Neural cell (in vitro differentiated cells): ENCODE measurements around the gene UBE2E1. TPM values are rescaled to one million over a fixed set of nuclear protein-coding genes. Genes with fewer than 3 reads are reported as not detected.

Experiments
- H2AFZ ChIP-seq: fragments of 200-600, 300-800 bp; sonication (generic), shearing (Covaris generic); 2 replicates; pipeline ENCODE4 v1.6.0; 2014; ENCODE audit warnings: low read depth, mild to moderate bottlenecking, antibody characterized with exemption, low read length, moderate library complexity
- H3F3A ChIP-seq: fragments of 200-600 bp; shearing (Covaris generic); 2 replicates; pipeline ENCODE4 v1.6.1; 2016; ENCODE audit warnings: mild to moderate bottlenecking, moderate library complexity, mixed read lengths, antibody characterized with exemption, low read length; ENCODE audit not compliant: insufficient read depth, poor library complexity, severe bottlenecking
- H3K27ac ChIP-seq: fragments of 200-600, 300-800 bp; sonication (generic), shearing (Covaris generic); 2 replicates; pipeline ENCODE4 v1.5.1; 2014; ENCODE audit warnings: mild to moderate bottlenecking, low read length, moderate library complexity
- H3K27me3 ChIP-seq: fragments of 300-800, 200-600 bp; sonication (generic), shearing (Covaris generic); 2 replicates; pipeline ENCODE4 v1.6.0; 2014; ENCODE audit warnings: mild to moderate bottlenecking, low read depth, low read length, moderate library complexity; ENCODE audit not compliant: insufficient read depth
- H3K36me3 ChIP-seq: fragments of 300-800, 200-600 bp; sonication (generic), shearing (Covaris generic); 2 replicates; pipeline ENCODE4 v1.5.1; 2014; ENCODE audit warnings: mild to moderate bottlenecking, antibody characterized with exemption, low read length, moderate library complexity; ENCODE audit not compliant: insufficient read depth
- H3K4me2 ChIP-seq: fragments of 300-800, 200-600 bp; sonication (generic), shearing (Covaris generic); 2 replicates; pipeline ENCODE4 v1.6.0; 2014; ENCODE audit warnings: mild to moderate bottlenecking, low read length
- H3K4me3 ChIP-seq: fragments of 300-800, 200-600 bp; sonication (generic), shearing (Covaris generic); 2 replicates; pipeline ENCODE4 v1.5.1; 2014; ENCODE audit warnings: mild to moderate bottlenecking, low read length, moderate library complexity
- H3K79me2 ChIP-seq: fragments of 200-600 bp; shearing (Covaris generic); replicated peaks from 2 replicates; pipeline ENCODE4 v1.6.0; 2014; ENCODE audit warnings: mild to moderate bottlenecking, low read length, moderate library complexity; ENCODE audit not compliant: insufficient read depth
- H3K9ac ChIP-seq: fragments of 300-800, 200-600 bp; sonication (generic), shearing (Covaris generic); 2 replicates; pipeline ENCODE4 v1.6.1; 2016; ENCODE audit warnings: mild to moderate bottlenecking, low read length, mixed read lengths
- H3K9me2 ChIP-seq: fragments of 200-600 bp; shearing (Covaris generic); 2 replicates; pipeline ENCODE4 v1.6.1; 2016; ENCODE audit warnings: mild to moderate bottlenecking, low read length, mixed read lengths; ENCODE audit not compliant: insufficient read depth
- H3K9me3 ChIP-seq: fragments of 200-600, 300-800 bp; sonication (generic), shearing (Covaris generic); 2 replicates; pipeline ENCODE4 v1.6.1; 2016; ENCODE audit warnings: mild to moderate bottlenecking, mixed run types, low read length, moderate library complexity, mixed read lengths
- H4K20me1 ChIP-seq: fragments of 200-600 bp; shearing (Covaris generic); 2 replicates; pipeline ENCODE4 v1.6.1; 2016; ENCODE audit warnings: mild to moderate bottlenecking, mixed run types; ENCODE audit not compliant: insufficient read depth
- EP300 ChIP-seq: fragments of 450-650 bp; conservative IDR thresholded peaks from 2 replicates; pipeline ENCODE4 v1.6.1; 2014; ENCODE audit warnings: antibody characterized with exemption, mild to moderate bottlenecking, moderate library complexity; ENCODE audit not compliant: poor library complexity, severe bottlenecking
- EZH2 ChIP-seq: fragments of 200-600, 300-800 bp; shearing (Covaris generic), sonication (generic); IDR thresholded peaks from 2 replicates; pipeline ENCODE4 v1.6.1; 2014; ENCODE audit warnings: antibody characterized with exemption, low read length, borderline replicate concordance, mild to moderate bottlenecking; ENCODE audit not compliant: insufficient read depth, poor library complexity, severe bottlenecking
- MXI1 ChIP-seq: fragments of 450-650 bp; conservative IDR thresholded peaks from 2 replicates; pipeline ENCODE4 v1.6.1; 2014; ENCODE audit warnings: antibody characterized with exemption, mild to moderate bottlenecking; ENCODE audit not compliant: poor library complexity, severe bottlenecking
- POLR2AphosphoS5 ChIP-seq: IDR thresholded peaks from 2 replicates; pipeline ENCODE4 v1.6.1; 2012
- RAD21 ChIP-seq: fragments of 450-650 bp; conservative IDR thresholded peaks from 2 replicates; pipeline ENCODE4 v1.6.1; 2014; ENCODE audit warnings: antibody characterized with exemption, mild to moderate bottlenecking, moderate library complexity
- SMC3 ChIP-seq: fragments of 450-650 bp; conservative IDR thresholded peaks from 2 replicates; pipeline ENCODE4 v1.6.1; 2014; ENCODE audit warnings: antibody characterized with exemption, mild to moderate bottlenecking, moderate library complexity; ENCODE audit not compliant: poor library complexity
- TAF1 ChIP-seq: IDR thresholded peaks from 2 replicates; pipeline ENCODE4 v1.6.1; 2012; ENCODE audit warnings: low read depth
- polyA plus RNA-seq: library from polyadenylated mRNA; depleted of rRNA; stranded (reverse); fragments of >200 nt; gene quantifications from 2 replicates; pipeline ENCODE4 v1.2.3, GENCODE V29; 2014
- TF ChIP-seq, protein P1 (sequence below): fragments of 450-650 bp; IDR thresholded peaks from 2 replicates; pipeline ENCODE4 v1.5.1; 2014; ENCODE audit warnings: antibody characterized with exemption, mild to moderate bottlenecking, moderate library complexity; ENCODE audit not compliant: poor library complexity, severe bottlenecking
- TF ChIP-seq, protein P2 (sequence below): IDR thresholded peaks from 2 replicates; pipeline ENCODE4 v1.6.1; 2012; ENCODE audit warnings: borderline replicate concordance

UBE2E1 gene
- polyA plus RNA-seq, 1 donor from 2014 or later, result 157 TPM

DNA sequence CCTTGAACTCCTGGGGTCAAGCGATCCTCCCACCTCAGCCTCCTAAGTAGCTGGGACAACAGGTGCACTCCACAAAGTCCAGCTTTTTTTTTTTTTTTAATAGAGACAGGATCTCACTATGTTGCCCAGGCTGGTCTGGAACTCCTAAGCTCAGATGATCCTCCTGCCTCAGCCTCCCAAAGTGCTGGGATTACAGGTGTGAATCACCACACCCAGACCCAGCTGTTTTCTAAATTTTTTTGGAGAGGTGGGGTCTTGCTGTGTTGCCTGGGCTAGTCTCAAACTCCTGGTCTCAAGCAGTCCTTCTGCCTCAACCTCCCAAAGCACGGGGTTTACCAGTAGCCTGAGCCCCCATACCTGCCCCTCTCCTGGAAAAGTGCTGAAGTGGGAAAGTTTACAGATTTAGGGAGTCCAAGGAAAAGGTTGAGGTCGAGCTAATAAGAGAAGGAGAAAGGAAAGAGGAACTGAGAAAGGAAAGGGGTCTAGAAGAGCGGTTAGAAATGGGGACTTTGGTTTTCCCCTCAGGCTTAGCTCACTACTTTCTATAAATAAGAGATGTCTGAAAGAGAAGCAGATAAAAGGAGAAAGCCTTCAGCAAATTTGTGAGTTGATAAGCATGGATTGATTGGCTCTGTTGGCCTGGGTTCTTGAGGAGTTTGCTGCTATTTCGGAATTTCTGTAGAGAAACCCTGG is 23.6 kb downstream of the UBE2E1 start:
- H3K9me3 ChIP-seq, result no peaks in the 10 kb centered on the region
- H3K9me2 ChIP-seq, result no peaks in the 10 kb centered on the region
- peaks cover 44% of the 10 kb centered on the region for H3K79me2 ChIP-seq
- H3K36me3 ChIP-seq, result no peaks in the 10 kb centered on the region
- no peaks in the 10 kb centered on the region for H3K27me3 ChIP-seq
- TF ChIP-seq SMC3 (no peak), MXI1 (no peak), EZH2 (no peak)
- TF ChIP-seq, protein P1, sequence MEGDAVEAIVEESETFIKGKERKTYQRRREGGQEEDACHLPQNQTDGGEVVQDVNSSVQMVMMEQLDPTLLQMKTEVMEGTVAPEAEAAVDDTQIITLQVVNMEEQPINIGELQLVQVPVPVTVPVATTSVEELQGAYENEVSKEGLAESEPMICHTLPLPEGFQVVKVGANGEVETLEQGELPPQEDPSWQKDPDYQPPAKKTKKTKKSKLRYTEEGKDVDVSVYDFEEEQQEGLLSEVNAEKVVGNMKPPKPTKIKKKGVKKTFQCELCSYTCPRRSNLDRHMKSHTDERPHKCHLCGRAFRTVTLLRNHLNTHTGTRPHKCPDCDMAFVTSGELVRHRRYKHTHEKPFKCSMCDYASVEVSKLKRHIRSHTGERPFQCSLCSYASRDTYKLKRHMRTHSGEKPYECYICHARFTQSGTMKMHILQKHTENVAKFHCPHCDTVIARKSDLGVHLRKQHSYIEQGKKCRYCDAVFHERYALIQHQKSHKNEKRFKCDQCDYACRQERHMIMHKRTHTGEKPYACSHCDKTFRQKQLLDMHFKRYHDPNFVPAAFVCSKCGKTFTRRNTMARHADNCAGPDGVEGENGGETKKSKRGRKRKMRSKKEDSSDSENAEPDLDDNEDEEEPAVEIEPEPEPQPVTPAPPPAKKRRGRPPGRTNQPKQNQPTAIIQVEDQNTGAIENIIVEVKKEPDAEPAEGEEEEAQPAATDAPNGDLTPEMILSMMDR, result no peak
- no peaks in the 10 kb centered on the region for H3F3A ChIP-seq
- no peak overlapping the region for H3K4me3 ChIP-seq
- no peak overlapping the region for H3K27ac ChIP-seq
- H3K9ac ChIP-seq, result no peak overlapping the region
- H3K4me2 ChIP-seq, result no peak overlapping the region
- H2AFZ ChIP-seq, result no peak overlapping the region
- no peaks in the 10 kb centered on the region for H4K20me1 ChIP-seq

DNA sequence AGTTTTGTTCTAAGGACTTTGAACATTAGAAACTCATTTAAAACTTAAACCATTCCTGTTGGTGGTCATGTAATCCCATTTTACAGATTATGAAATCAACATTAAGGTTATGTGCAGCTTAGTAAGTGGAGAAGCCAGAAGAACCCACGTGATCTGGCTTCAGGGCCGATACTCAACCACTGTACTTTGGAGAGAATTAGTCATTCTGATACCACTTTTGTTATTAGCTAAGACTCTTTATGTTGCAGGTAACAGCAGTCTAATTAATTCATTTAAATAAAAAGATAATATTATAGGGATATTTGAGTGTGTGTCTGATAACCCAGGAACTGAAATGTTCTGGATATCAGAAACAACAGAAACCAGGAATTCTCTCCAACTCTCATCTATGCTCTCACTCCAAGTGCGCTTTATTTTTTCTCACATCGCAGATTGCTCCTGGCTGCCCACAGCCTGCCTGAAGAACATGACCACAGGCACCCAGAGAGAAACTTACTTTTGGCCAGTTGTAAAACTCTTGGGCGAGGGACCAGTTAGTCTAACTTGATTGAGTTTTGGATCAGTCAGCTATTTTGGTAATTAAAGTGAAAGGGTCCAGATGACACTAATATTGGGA is 25.2 kb downstream of the UBE2E1 start:
- Histone ChIP-seq H3K27ac (no peak overlapping the region), H3K27me3 (no peaks in the 10 kb centered on the region), H3K79me2 (peaks cover 32% of the 10 kb centered on the region), H3K4me3 (no peak overlapping the region), H3K9me2 (no peaks in the 10 kb centered on the region), H3K9ac (no peak overlapping the region), H3K9me3 (no peaks in the 10 kb centered on the region), H4K20me1 (no peaks in the 10 kb centered on the region), H3K36me3 (no peaks in the 10 kb centered on the region), H3F3A (no peaks in the 10 kb centered on the region), H3K4me2 (no peak overlapping the region), H2AFZ (no peak overlapping the region)
- TF ChIP-seq, protein P1, result no peak
- TF ChIP-seq EZH2, result no peak
- no peak for TF ChIP-seq POLR2AphosphoS5
- TF ChIP-seq TAF1, result no peak
- TF ChIP-seq EP300, result no peak
- TF ChIP-seq MXI1, result no peak
- TF ChIP-seq RAD21, result no peak
- TF ChIP-seq, protein P2, sequence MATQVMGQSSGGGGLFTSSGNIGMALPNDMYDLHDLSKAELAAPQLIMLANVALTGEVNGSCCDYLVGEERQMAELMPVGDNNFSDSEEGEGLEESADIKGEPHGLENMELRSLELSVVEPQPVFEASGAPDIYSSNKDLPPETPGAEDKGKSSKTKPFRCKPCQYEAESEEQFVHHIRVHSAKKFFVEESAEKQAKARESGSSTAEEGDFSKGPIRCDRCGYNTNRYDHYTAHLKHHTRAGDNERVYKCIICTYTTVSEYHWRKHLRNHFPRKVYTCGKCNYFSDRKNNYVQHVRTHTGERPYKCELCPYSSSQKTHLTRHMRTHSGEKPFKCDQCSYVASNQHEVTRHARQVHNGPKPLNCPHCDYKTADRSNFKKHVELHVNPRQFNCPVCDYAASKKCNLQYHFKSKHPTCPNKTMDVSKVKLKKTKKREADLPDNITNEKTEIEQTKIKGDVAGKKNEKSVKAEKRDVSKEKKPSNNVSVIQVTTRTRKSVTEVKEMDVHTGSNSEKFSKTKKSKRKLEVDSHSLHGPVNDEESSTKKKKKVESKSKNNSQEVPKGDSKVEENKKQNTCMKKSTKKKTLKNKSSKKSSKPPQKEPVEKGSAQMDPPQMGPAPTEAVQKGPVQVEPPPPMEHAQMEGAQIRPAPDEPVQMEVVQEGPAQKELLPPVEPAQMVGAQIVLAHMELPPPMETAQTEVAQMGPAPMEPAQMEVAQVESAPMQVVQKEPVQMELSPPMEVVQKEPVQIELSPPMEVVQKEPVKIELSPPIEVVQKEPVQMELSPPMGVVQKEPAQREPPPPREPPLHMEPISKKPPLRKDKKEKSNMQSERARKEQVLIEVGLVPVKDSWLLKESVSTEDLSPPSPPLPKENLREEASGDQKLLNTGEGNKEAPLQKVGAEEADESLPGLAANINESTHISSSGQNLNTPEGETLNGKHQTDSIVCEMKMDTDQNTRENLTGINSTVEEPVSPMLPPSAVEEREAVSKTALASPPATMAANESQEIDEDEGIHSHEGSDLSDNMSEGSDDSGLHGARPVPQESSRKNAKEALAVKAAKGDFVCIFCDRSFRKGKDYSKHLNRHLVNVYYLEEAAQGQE, result no peak
- TF ChIP-seq SMC3, result no peak
